ENCODE data around the gene LRP10. TPM values are rescaled to one million over a fixed set of nuclear protein-coding genes. Genes with fewer than 3 reads are reported as not detected.

LRP10 gene
- total and polyA plus RNA-seq, 2 experiments from 2014 or later: 161 to 202 TPM

- WGBS, 2 experiments (ENCODE audit: low coverage in 1 of 2, low lambda C conversion rate in 2 of 2, missing lambda C conversion rate in 2 of 2): 95 to 96% methylated on average over 19 to 20 of the region's 20 CpGs
- DNase-seq: no peak
Measured at GRCh38 chr14:22875748-22876319, 4.3 kb downstream of the LRP10 start.

GRCh38 chr14:22877000-22877501 lies 5.5 kb downstream of the LRP10 start:
- Histone ChIP-seq H3K4me2 (ENCODE audit: unreplicated experiment) (no peak overlapping the region), H2AFZ (no peak overlapping the region), H3K9me2 (ENCODE audit: insufficient read depth) (no peaks in the 10 kb centered on the region), H3K4me1 (ENCODE audit: insufficient read depth) (peaks cover 12% of the 10 kb centered on the region), H3F3A (ENCODE audit: insufficient read depth) (peaks cover 19% of the 10 kb centered on the region), H3K9ac (no peak overlapping the region), H3K9me3 (ENCODE audit: low read depth) (no peaks in the 10 kb centered on the region), H4K20me1 (ENCODE audit: insufficient read depth) (no peaks in the 10 kb centered on the region), H3K79me2 (ENCODE audit: insufficient read depth) (peaks cover 42% of the 10 kb centered on the region), H3K4me3 (no peak overlapping the region), H3K36me3 (ENCODE audit: low read depth) (peaks cover 26% of the 10 kb centered on the region; the same call in 1 of the 2 replicates), H3K27me3 (replicated peaks; ENCODE audit: insufficient read depth) (no peaks in the 10 kb centered on the region), H3K27ac (no peak overlapping the region)
- WGBS, 2 experiments (ENCODE audit: low coverage in 1 of 2, low lambda C conversion rate in 2 of 2, missing lambda C conversion rate in 2 of 2): 91 to 96% methylated on average over 15 to 22 of the region's 22 CpGs
- no peak for DNase-seq
- no peak for TF ChIP-seq EZH2phosphoT487 (IDR thresholded peaks at IDR 0.05; ENCODE audit: insufficient read depth, low read depth)
- no peak for TF ChIP-seq EZH2 (IDR thresholded peaks at IDR 0.05; ENCODE audit: insufficient read depth, poor library complexity, severe bottlenecking)
- in situ Hi-C loops (cut with MboI): no loop called here

More at GRCh38 chr14:22875748-22876319, 4.3 kb downstream of the LRP10 start:
- Histone ChIP-seq H3K4me1 (ENCODE audit: insufficient read depth) (peaks cover 13% of the 10 kb centered on the region), H4K20me1 (ENCODE audit: insufficient read depth) (no peaks in the 10 kb centered on the region), H3K4me2 (ENCODE audit: unreplicated experiment) (no peak overlapping the region), H3K79me2 (ENCODE audit: insufficient read depth) (peaks cover 42% of the 10 kb centered on the region), H3K27ac (no peak overlapping the region), H3K4me3 (no peak overlapping the region), H3K9me2 (ENCODE audit: insufficient read depth) (no peaks in the 10 kb centered on the region), H2AFZ (no peak overlapping the region), H3K36me3 (ENCODE audit: low read depth) (peaks cover 26% of the 10 kb centered on the region; the same call in 1 of the 2 replicates), H3K9ac (no peak overlapping the region), H3K27me3 (replicated peaks; ENCODE audit: insufficient read depth) (no peaks in the 10 kb centered on the region), H3F3A (ENCODE audit: insufficient read depth) (peaks cover 15% of the 10 kb centered on the region), H3K9me3 (ENCODE audit: low read depth) (no peaks in the 10 kb centered on the region)
- in situ Hi-C loops (cut with MboI): no loop called here
- TF ChIP-seq EZH2phosphoT487 (IDR thresholded peaks at IDR 0.05; ENCODE audit: insufficient read depth, low read depth): no peak
- TF ChIP-seq EZH2 (IDR thresholded peaks at IDR 0.05; ENCODE audit: insufficient read depth, poor library complexity, severe bottlenecking): no peak

DNA sequence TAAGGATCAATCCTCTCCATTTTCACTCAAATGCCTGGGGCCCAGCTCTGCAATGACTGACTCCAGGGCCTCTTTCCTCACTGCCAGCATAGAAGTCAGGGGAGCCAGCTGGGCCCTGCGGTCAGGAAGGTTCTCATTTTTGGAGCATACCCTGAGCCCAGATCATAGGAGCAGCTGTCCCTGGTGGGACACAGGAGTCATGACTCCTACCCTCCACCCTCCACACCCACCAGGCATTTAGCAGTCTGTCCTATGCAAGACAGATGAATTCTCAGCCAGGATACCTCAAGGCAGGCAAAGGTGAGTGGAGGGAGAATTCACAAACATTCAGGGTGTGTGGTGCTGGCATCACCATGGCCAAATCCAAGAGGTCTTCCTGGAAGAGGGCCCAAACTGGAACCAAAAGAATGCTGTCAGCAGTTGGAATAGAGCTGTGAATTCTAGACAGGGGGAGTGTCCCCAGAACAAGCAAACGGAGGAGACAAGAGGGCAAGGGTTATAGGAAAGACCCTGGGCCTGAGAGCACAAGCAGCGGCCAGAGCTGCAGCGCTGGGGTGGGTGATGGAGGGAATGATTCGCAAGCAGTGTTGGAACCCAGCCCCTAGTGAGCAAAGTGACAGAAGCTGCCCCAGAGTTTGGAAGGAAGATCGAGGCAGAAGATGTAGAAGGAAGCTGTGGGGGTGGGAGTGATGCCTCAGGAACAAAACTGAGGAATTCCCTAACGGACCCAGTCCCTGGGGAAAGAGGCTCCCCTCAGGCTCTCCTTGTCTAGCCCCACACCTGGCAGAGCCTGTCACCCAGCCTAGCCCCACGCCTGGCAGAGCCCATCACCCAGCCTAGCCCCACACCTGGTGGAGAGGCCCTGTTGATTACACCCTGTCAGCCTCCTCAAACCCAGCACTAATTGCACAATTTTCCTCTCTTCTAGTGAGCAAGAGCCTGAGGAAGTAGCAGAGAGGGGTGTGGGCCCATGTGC lies 7.0 kb downstream of the LRP10 start:
- TF ChIP-seq EZH2 (IDR thresholded peaks at IDR 0.05; ENCODE audit: insufficient read depth, poor library complexity, severe bottlenecking) (no peak), EZH2phosphoT487 (IDR thresholded peaks at IDR 0.05; ENCODE audit: insufficient read depth, low read depth) (no peak)
- no peaks in the 10 kb centered on the region for H3K27me3 ChIP-seq (replicated peaks; ENCODE audit: insufficient read depth)
- no peak overlapping the region for H3K4me2 ChIP-seq (ENCODE audit: unreplicated experiment)
- no peaks in the 10 kb centered on the region for H3K9me2 ChIP-seq (ENCODE audit: insufficient read depth)
- no peak overlapping the region for H3K4me3 ChIP-seq
- no peaks in the 10 kb centered on the region for H4K20me1 ChIP-seq (ENCODE audit: insufficient read depth)
- H3K9ac ChIP-seq: no peak overlapping the region
- H3K27ac ChIP-seq: no peak overlapping the region
- H3K79me2 ChIP-seq (ENCODE audit: insufficient read depth): peaks cover 28% of the 10 kb centered on the region
- H3F3A ChIP-seq (ENCODE audit: insufficient read depth): peaks cover 16% of the 10 kb centered on the region
- peaks cover 26% of the 10 kb centered on the region; the same call in 1 of the 2 replicates for H3K36me3 ChIP-seq (ENCODE audit: low read depth)
- H2AFZ ChIP-seq: no peak overlapping the region
- in situ Hi-C loops (cut with MboI): no loop called here
- H3K4me1 ChIP-seq (ENCODE audit: insufficient read depth): peaks cover 5% of the 10 kb centered on the region; the same call in 1 of the 2 replicates
- H3K9me3 ChIP-seq (ENCODE audit: low read depth): no peaks in the 10 kb centered on the region
- 86 to 88% methylated on average over 8 of the region's 8 CpGs for WGBS, 2 experiments (ENCODE audit: low coverage in 1 of 2, low lambda C conversion rate in 2 of 2, missing lambda C conversion rate in 2 of 2)
- no peak for DNase-seq

GRCh38 chr14:22882064-22882463 lies 10.5 kb downstream of the LRP10 start:
- Histone ChIP-seq H3K27me3 (replicated peaks; ENCODE audit: insufficient read depth) (no peaks in the 10 kb centered on the region), H2AFZ (no peak overlapping the region), H3K4me3 (no peak overlapping the region), H3K9me3 (ENCODE audit: low read depth) (no peaks in the 10 kb centered on the region), H3K9ac (no peak overlapping the region), H3K9me2 (ENCODE audit: insufficient read depth) (no peaks in the 10 kb centered on the region), H3K4me1 (ENCODE audit: insufficient read depth) (no peaks in the 10 kb centered on the region; the same call in 1 of the 2 replicates), H3K79me2 (ENCODE audit: insufficient read depth) (no peaks in the 10 kb centered on the region), H3K27ac (no peak overlapping the region), H3K4me2 (ENCODE audit: unreplicated experiment) (no peak overlapping the region), H3K36me3 (ENCODE audit: low read depth) (peaks cover 12% of the 10 kb centered on the region; the same call in 1 of the 2 replicates), H3F3A (ENCODE audit: insufficient read depth) (peaks cover 21% of the 10 kb centered on the region), H4K20me1 (ENCODE audit: insufficient read depth) (no peaks in the 10 kb centered on the region)
- in situ Hi-C loops (cut with MboI): no loop called here
- no peak for DNase-seq
- no peak for TF ChIP-seq EZH2phosphoT487 (IDR thresholded peaks at IDR 0.05; ENCODE audit: insufficient read depth, low read depth)
- no peak for TF ChIP-seq EZH2 (IDR thresholded peaks at IDR 0.05; ENCODE audit: insufficient read depth, poor library complexity, severe bottlenecking)
- WGBS, 2 experiments (ENCODE audit: low coverage in 1 of 2, low lambda C conversion rate in 2 of 2, missing lambda C conversion rate in 2 of 2): 35 to 36% methylated on average over 7 of the region's 7 CpGs
